Activated B cell treated with CpG ODN at 0.5 μM for 24 hours (primary cell): ENCODE measurements around the gene SMIM10. TPM values are rescaled to one million over a fixed set of nuclear protein-coding genes. Genes with fewer than 3 reads are reported as not detected.

Experiments used
- total RNA-seq: library from RNA; stranded (reverse); gene quantifications from 2 replicates; pipeline ENCODE4 v1.2.3, GENCODE V29; 2022

SMIM10 gene
- total RNA-seq, 1 donor from 2014 or later, result 1.4 TPM

Other genes starting within 250 kb of the SMIM10 start
- 31.3 and 34.8 TPM in 2 replicates for gene PABIR2, start 193.8 kb upstream of the SMIM10 start, total RNA-seq
- gene MOSPD1, start 75.7 kb upstream of the SMIM10 start, total RNA-seq, result 5.8 and 6.7 TPM in 2 replicates
- gene RTL8B, start 31.6 kb downstream of the SMIM10 start, total RNA-seq, result not detected in 2 replicates
- 16.7 and 19.4 TPM in 2 replicates for gene RTL8C, start 41.4 kb downstream of the SMIM10 start, total RNA-seq
- 7.1 and 7.9 TPM in 2 replicates for gene RTL8A, start 61.1 kb downstream of the SMIM10 start, total RNA-seq
- gene SMIM10L2B, start 107.7 kb downstream of the SMIM10 start, total RNA-seq, result 0.17 and 0.31 TPM in 2 replicates
- gene ETDB, start 129.5 kb downstream of the SMIM10 start, total RNA-seq, result not detected in 2 replicates
- not detected in 2 replicates for gene CT55, start 180.4 kb downstream of the SMIM10 start, total RNA-seq